NCI-H146 (cell line): ENCODE results near the gene KRT83.
"Not testable (repeated sequence)": the region's sequence is repeated elsewhere in the genome, so short reads cannot be mapped to it uniquely, and the experiment has no call there.

Experiments
- DNase-seq: peaks from one replicate; lab custom pipeline; 2025; lab: John Stamatoyannopoulos, UW

Gene KRT83

GRCh38 chr12:52286857-52287785, 34.1 kb downstream of the KRT83 start:
- DNase-seq, result not testable (repeated sequence)

- DNase-seq, result no peak
Measured at GRCh38 chr12:52285851-52286530, 35.2 kb downstream of the KRT83 start.

GRCh38 chr12:52285172-52285745, 35.9 kb downstream of the KRT83 start:
- no peak for DNase-seq

GRCh38 chr12:52284562-52285171, 36.5 kb downstream of the KRT83 start:
- DNase-seq, result no peak

- DNase-seq, result no peak
Measured at GRCh38 chr12:52280796-52281560, 40.2 kb downstream of the KRT83 start.

GRCh38 chr12:52280319-52280795, 40.8 kb downstream of the KRT83 start:
- DNase-seq, result no peak

- no peak for DNase-seq
Measured at GRCh38 chr12:52279422-52280318, 41.5 kb downstream of the KRT83 start.

GRCh38 chr12:52278575-52279421, 42.4 kb downstream of the KRT83 start:
- peak; percentile 74 for DNase-seq

GRCh38 chr12:52277486-52278245, 43.5 kb downstream of the KRT83 start:
- no peak for DNase-seq

- DNase-seq, result no peak
Measured at GRCh38 chr12:52275686-52276085, 45.5 kb downstream of the KRT83 start.

- DNase-seq, result no peak
Measured at GRCh38 chr12:52274521-52275120, 46.6 kb downstream of the KRT83 start, which contains the start of gene KRT86. Gene KRT86 (plus strand): TSS chr12:52274645. CDS start chr12:52301917, 27,272 bp downstream.

- DNase-seq, result no peak
Measured at GRCh38 chr12:52271158-52271557, 50.0 kb downstream of the KRT83 start.

- DNase-seq, result no peak
Measured at GRCh38 chr12:52270541-52271070, 50.6 kb downstream of the KRT83 start.

- no peak for DNase-seq
Measured at GRCh38 chr12:52268212-52268611, 53.0 kb downstream of the KRT83 start.

GRCh38 chr12:52267699-52268098, 53.5 kb downstream of the KRT83 start:
- DNase-seq, result no peak

- no peak for DNase-seq
Measured at GRCh38 chr12:52267266-52267665, 53.9 kb downstream of the KRT83 start.

- no peak for DNase-seq
Measured at GRCh38 chr12:52266514-52266913, 54.7 kb downstream of the KRT83 start.

- DNase-seq, result no peak
Measured at GRCh38 chr12:52264435-52264825, 56.8 kb downstream of the KRT83 start.
